ENCODE data around the gene PPM1J. TPM values are rescaled to one million over a fixed set of nuclear protein-coding genes. Genes with fewer than 3 reads are reported as not detected.

PPM1J gene
- total RNA-seq, 1 experiment from 2014 or later = 0.51 TPM

DNA sequence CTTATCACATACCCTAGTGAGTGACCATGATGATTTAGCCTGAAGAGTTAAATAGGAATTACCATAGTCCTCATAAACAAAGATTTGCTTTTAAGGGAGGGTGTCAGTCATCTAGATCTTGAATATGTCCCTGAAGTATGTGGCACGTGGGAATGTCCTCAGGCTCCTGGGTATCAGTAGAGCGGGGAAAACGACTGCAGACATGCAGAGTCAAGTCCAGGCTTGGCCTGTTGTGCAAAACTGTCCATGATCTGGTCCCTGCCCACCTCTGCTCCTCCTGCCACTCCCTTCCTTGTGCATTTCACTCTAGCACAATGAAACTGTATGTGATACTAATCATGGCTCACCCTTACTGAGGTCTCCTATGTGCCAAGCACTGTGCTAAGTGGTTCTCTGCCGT, 27.8 kb downstream of the PPM1J start:
- Histone ChIP-seq H3K36me3 (ENCODE audit: control insufficient read depth, insufficient read depth, low read length) (no peaks in the 10 kb centered on the region; the same call in 1 of the 2 replicates), H3K4me1 (ENCODE audit: control insufficient read depth, insufficient read depth, low read length) (no peaks in the 10 kb centered on the region), H3K27me3 (ENCODE audit: control insufficient read depth, insufficient read depth, low read length) (no peaks in the 10 kb centered on the region), H3K4me3 (ENCODE audit: low read depth in 2 of 2, low read length in 2 of 2) (no peak overlapping the region), H3K27ac (ENCODE audit: low read length) (no peak overlapping the region), H3K9me3 (ENCODE audit: control insufficient read depth, insufficient read depth, low read depth, low read length) (no peaks in the 10 kb centered on the region)
- POLR2A ChIA-PET = no interaction called here
- DNase-seq (ENCODE audit: low read depth, low spot score) (no peak), ATAC-seq (no peak)
- CTCF ChIA-PET = no interaction called here
- TF ChIP-seq, protein P1, sequence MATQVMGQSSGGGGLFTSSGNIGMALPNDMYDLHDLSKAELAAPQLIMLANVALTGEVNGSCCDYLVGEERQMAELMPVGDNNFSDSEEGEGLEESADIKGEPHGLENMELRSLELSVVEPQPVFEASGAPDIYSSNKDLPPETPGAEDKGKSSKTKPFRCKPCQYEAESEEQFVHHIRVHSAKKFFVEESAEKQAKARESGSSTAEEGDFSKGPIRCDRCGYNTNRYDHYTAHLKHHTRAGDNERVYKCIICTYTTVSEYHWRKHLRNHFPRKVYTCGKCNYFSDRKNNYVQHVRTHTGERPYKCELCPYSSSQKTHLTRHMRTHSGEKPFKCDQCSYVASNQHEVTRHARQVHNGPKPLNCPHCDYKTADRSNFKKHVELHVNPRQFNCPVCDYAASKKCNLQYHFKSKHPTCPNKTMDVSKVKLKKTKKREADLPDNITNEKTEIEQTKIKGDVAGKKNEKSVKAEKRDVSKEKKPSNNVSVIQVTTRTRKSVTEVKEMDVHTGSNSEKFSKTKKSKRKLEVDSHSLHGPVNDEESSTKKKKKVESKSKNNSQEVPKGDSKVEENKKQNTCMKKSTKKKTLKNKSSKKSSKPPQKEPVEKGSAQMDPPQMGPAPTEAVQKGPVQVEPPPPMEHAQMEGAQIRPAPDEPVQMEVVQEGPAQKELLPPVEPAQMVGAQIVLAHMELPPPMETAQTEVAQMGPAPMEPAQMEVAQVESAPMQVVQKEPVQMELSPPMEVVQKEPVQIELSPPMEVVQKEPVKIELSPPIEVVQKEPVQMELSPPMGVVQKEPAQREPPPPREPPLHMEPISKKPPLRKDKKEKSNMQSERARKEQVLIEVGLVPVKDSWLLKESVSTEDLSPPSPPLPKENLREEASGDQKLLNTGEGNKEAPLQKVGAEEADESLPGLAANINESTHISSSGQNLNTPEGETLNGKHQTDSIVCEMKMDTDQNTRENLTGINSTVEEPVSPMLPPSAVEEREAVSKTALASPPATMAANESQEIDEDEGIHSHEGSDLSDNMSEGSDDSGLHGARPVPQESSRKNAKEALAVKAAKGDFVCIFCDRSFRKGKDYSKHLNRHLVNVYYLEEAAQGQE (IDR thresholded peaks at IDR 0.05; ENCODE audit: insufficient read depth in 1 of 2, low read depth in 2 of 2, low read length in 1 of 2) = no peak
- TF ChIP-seq TCF7L2 (IDR thresholded peaks at IDR 0.05; ENCODE audit: low read depth, low read length) = no peak
- no peak for TF ChIP-seq POLR2AphosphoS5 (IDR thresholded peaks at IDR 0.05; ENCODE audit: low read depth, low read length)
- TF ChIP-seq, protein P2, sequence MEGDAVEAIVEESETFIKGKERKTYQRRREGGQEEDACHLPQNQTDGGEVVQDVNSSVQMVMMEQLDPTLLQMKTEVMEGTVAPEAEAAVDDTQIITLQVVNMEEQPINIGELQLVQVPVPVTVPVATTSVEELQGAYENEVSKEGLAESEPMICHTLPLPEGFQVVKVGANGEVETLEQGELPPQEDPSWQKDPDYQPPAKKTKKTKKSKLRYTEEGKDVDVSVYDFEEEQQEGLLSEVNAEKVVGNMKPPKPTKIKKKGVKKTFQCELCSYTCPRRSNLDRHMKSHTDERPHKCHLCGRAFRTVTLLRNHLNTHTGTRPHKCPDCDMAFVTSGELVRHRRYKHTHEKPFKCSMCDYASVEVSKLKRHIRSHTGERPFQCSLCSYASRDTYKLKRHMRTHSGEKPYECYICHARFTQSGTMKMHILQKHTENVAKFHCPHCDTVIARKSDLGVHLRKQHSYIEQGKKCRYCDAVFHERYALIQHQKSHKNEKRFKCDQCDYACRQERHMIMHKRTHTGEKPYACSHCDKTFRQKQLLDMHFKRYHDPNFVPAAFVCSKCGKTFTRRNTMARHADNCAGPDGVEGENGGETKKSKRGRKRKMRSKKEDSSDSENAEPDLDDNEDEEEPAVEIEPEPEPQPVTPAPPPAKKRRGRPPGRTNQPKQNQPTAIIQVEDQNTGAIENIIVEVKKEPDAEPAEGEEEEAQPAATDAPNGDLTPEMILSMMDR (IDR thresholded peaks at IDR 0.05) = no peak
- TF ChIP-seq SIN3A (IDR thresholded peaks at IDR 0.05; ENCODE audit: borderline replicate concordance, insufficient read depth, low read depth, low read length) = no peak
- BruUV-seq (replicated peaks) = no TSS peak
- in situ Hi-C loops (cut with HindIII; ENCODE audit: low pct_unique_long_range_greater_than_20kb, low sequenced_read_pairs) = no loop called here
- intact Hi-C loops (cut with micrococcal nuclease; ENCODE audit: unreplicated experiment) = no loop called here

DNA sequence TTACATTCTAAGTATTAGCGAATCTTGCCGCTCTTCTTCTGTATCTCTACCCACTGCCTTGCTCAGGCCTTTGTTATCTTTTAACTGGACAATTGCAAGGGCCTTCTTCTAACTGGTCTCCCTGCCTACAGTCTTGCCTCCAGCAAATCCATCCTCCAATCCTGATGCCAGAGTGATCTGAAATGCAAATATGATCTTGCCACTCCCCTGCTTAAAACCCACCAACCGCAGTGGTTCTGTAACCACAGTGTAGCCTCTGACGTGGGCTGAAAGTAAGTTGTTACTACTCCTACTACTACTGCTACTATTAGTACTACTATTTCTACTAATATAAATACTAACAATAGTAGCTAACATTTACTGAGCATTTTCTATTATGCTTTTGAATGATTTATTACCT, 28.3 kb downstream of the PPM1J start:
- no peak overlapping the region for H3K27ac ChIP-seq (ENCODE audit: low read length)
- ChIA-PET POLR2A (no interaction called here), CTCF (no interaction called here)
- intact Hi-C loops (cut with micrococcal nuclease; ENCODE audit: unreplicated experiment) = no loop called here
- ATAC-seq (no peak), DNase-seq (ENCODE audit: low read depth, low spot score) (no peak)
- H3K27me3 ChIP-seq (ENCODE audit: control insufficient read depth, insufficient read depth, low read length) = no peaks in the 10 kb centered on the region
- in situ Hi-C loops (cut with HindIII; ENCODE audit: low pct_unique_long_range_greater_than_20kb, low sequenced_read_pairs) = no loop called here
- no peak overlapping the region for H3K4me3 ChIP-seq (ENCODE audit: low read depth in 2 of 2, low read length in 2 of 2)
- no peaks in the 10 kb centered on the region; the same call in 1 of the 2 replicates for H3K36me3 ChIP-seq (ENCODE audit: control insufficient read depth, insufficient read depth, low read length)
- no TSS peak for BruUV-seq (replicated peaks)
- no peaks in the 10 kb centered on the region for H3K4me1 ChIP-seq (ENCODE audit: control insufficient read depth, insufficient read depth, low read length)
- H3K9me3 ChIP-seq (ENCODE audit: control insufficient read depth, insufficient read depth, low read depth, low read length) = no peaks in the 10 kb centered on the region
- TF ChIP-seq, protein P1 (IDR thresholded peaks at IDR 0.05; ENCODE audit: insufficient read depth in 1 of 2, low read depth in 2 of 2, low read length in 1 of 2) = no peak
- TF ChIP-seq SIN3A (IDR thresholded peaks at IDR 0.05; ENCODE audit: borderline replicate concordance, insufficient read depth, low read depth, low read length) = no peak
- TF ChIP-seq, protein P2 (IDR thresholded peaks at IDR 0.05) = no peak
- no peak for TF ChIP-seq POLR2AphosphoS5 (IDR thresholded peaks at IDR 0.05; ENCODE audit: low read depth, low read length)
- no peak for TF ChIP-seq TCF7L2 (IDR thresholded peaks at IDR 0.05; ENCODE audit: low read depth, low read length)

Data from Panc1 (cell line).